ENCODE data around the gene MMP13. TPM values are rescaled to one million over a fixed set of nuclear protein-coding genes. Genes with fewer than 3 reads are reported as not detected.

Gene MMP13
- total RNA-seq, 4 donors from 2014 or later, result 0.38 to 0.44 TPM; not detected in 2

DNA sequence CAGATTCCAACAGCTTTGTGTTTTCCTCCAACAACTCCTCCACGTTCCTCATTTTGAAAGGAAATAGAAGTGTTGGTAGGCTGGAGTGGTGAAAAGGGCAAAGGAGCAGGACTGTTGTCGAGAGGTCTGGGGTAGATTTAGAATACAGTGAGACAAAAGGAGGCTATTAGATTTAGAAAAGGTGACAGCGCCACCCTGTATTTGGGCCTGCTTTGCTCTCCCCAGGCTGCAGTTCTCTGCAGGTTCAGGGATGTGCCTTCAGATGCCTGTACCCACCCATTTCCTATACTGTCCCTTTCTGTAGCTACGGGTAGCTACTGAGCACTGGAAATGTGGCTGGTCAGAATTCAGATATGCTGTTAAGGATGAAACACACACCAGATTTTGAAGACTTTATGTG is 20.8 kb downstream of the MMP13 start:
- TF ChIP-seq CTCF (IDR thresholded peaks at IDR 0.05; ENCODE audit: low read depth), result no peak

DNA sequence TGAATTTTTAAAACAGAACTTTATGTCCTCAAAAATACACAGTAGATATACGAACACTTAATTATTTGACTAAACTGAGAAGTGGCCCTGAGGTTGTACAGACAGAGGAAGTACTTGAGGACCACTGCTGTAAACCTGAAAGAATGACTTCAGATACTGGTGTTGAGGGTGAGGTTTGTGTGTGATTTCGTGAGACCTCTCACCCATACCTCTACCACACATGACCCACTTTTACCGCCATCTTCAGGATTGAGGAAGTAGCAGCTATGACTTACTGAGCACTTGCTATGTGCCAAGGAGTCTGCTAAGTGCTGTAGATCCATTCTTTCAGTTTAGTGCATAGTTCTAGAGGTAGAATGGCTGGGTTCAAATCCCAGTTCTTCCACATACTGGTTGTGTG is 21.9 kb downstream of the MMP13 start:
- TF ChIP-seq CTCF (IDR thresholded peaks at IDR 0.05; ENCODE audit: low read depth), result no peak

GRCh38 chr11:102932678-102933077 is 22.9 kb downstream of the MMP13 start:
- no peak for TF ChIP-seq CTCF (IDR thresholded peaks at IDR 0.05; ENCODE audit: low read depth)

GRCh38 chr11:102930451-102930850 is 25.1 kb downstream of the MMP13 start:
- no peak for TF ChIP-seq CTCF (IDR thresholded peaks at IDR 0.05; ENCODE audit: low read depth)

- TF ChIP-seq CTCF (IDR thresholded peaks at IDR 0.05; ENCODE audit: low read depth), result no peak
Observed at GRCh38 chr11:102929972-102930371, 25.6 kb downstream of the MMP13 start.

GRCh38 chr11:102929166-102929565 is 26.4 kb downstream of the MMP13 start:
- TF ChIP-seq CTCF (IDR thresholded peaks at IDR 0.05; ENCODE audit: low read depth), result no peak

DNA sequence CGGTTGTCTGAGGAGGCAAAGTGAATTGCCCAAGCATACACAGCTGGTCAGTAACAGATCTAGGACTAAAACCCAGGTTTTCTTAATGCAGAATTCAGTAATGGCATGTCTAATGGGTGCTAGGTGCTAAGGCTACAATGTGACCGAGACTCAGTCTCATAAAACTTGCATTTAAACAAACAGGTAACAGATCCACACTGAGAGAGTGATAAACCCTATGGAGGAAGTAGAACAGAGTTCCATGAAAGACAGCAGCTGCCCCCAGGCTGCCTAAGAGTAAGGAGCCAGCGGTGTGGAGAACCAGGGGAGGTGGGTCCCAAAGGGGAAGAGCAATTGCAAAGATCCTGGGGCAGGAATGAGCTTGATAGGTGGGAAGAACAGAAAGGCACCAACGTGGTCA is 27.3 kb downstream of the MMP13 start:
- no peak for TF ChIP-seq CTCF (IDR thresholded peaks at IDR 0.05; ENCODE audit: low read depth)

DNA sequence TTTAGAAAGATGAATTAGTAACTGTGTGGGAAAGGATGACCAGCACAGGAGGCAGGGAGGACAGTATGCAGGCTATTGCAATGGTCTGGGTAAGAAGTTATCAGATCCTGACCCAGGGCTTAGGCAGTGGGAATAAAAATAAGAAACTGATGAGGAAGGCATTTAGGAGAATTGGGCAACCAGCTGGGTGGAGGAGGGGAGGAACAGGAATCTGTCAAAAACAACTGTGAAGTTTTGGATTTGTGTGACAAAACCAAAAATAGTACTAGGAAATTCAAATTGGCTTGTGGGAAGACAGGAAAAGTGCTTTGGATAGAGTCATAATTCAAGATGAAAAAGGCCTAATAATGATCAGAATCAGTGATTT is 27.9 kb downstream of the MMP13 start:
- no peak for TF ChIP-seq CTCF (IDR thresholded peaks at IDR 0.05; ENCODE audit: low read depth)
